ENCODE measurements around the gene PRKG1. TPM values are rescaled to one million over a fixed set of nuclear protein-coding genes. Genes with fewer than 3 reads are reported as not detected.

PRKG1 gene
- total and polyA plus RNA-seq, 2 experiments from 2014 or later, result 18.2 to 21.1 TPM

DNA sequence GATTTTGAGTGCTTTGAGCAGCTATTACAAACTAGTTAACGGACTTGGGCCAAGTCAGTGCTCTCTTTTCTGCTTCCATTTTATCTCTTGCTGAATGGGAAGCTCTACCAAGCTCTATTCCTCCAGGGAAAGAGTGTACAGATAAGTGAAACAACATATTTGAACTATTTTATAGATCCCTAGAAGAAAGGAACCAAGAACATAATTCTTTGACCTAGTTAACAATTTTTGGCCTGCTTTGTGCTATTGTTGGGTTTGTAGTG, 244.8 kb downstream of the PRKG1 start (continued):
- TF ChIP-seq, protein P1, sequence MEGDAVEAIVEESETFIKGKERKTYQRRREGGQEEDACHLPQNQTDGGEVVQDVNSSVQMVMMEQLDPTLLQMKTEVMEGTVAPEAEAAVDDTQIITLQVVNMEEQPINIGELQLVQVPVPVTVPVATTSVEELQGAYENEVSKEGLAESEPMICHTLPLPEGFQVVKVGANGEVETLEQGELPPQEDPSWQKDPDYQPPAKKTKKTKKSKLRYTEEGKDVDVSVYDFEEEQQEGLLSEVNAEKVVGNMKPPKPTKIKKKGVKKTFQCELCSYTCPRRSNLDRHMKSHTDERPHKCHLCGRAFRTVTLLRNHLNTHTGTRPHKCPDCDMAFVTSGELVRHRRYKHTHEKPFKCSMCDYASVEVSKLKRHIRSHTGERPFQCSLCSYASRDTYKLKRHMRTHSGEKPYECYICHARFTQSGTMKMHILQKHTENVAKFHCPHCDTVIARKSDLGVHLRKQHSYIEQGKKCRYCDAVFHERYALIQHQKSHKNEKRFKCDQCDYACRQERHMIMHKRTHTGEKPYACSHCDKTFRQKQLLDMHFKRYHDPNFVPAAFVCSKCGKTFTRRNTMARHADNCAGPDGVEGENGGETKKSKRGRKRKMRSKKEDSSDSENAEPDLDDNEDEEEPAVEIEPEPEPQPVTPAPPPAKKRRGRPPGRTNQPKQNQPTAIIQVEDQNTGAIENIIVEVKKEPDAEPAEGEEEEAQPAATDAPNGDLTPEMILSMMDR (conservative IDR thresholded peaks at IDR 0.05; ENCODE audit: low read depth in 2 of 2), result no peak
- TF ChIP-seq CREB1 (CRISPR knock-in tag; IDR thresholded peaks at IDR 0.05; ENCODE audit: low read depth), result no peak
- TF ChIP-seq EZH2phosphoT487 (IDR thresholded peaks at IDR 0.05; ENCODE audit: unreplicated experiment), result no peak
- TF ChIP-seq, protein P2, sequence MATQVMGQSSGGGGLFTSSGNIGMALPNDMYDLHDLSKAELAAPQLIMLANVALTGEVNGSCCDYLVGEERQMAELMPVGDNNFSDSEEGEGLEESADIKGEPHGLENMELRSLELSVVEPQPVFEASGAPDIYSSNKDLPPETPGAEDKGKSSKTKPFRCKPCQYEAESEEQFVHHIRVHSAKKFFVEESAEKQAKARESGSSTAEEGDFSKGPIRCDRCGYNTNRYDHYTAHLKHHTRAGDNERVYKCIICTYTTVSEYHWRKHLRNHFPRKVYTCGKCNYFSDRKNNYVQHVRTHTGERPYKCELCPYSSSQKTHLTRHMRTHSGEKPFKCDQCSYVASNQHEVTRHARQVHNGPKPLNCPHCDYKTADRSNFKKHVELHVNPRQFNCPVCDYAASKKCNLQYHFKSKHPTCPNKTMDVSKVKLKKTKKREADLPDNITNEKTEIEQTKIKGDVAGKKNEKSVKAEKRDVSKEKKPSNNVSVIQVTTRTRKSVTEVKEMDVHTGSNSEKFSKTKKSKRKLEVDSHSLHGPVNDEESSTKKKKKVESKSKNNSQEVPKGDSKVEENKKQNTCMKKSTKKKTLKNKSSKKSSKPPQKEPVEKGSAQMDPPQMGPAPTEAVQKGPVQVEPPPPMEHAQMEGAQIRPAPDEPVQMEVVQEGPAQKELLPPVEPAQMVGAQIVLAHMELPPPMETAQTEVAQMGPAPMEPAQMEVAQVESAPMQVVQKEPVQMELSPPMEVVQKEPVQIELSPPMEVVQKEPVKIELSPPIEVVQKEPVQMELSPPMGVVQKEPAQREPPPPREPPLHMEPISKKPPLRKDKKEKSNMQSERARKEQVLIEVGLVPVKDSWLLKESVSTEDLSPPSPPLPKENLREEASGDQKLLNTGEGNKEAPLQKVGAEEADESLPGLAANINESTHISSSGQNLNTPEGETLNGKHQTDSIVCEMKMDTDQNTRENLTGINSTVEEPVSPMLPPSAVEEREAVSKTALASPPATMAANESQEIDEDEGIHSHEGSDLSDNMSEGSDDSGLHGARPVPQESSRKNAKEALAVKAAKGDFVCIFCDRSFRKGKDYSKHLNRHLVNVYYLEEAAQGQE (IDR thresholded peaks at IDR 0.05; ENCODE audit: unreplicated experiment), result no peak
- no peak for TF ChIP-seq STAT1 (IDR thresholded peaks at IDR 0.05; ENCODE audit: unreplicated experiment)

DNA sequence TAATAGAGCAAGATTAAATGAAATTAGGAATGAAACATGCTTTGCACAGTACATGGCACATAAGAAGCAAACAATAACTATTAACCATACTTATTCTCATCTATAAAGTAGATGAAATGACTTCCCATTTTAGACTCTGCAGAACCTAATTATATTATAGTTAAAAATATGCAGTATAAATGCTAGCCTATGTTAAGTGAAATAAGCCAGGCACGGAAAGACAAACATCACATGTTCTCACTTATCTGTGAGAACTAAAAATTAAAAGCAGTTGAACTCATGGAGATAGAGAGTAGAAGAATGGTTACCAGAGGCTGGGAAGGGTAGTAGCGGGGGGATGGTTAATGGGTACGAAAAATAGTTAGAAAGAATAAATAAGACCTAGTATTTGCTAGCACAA, 247.0 kb downstream of the PRKG1 start:
- Histone ChIP-seq H3F3A (replicated peaks; ENCODE audit: low read depth) (no peaks in the 10 kb centered on the region), H3K9me2 (ENCODE audit: insufficient read depth) (no peaks in the 10 kb centered on the region), H3K79me2 (replicated peaks; ENCODE audit: insufficient read depth) (no peaks in the 10 kb centered on the region), H2AFZ (no peak overlapping the region), H3K4me3 (no peak overlapping the region), H3K36me3 (ENCODE audit: insufficient read depth) (no peaks in the 10 kb centered on the region), H4K20me1 (replicated peaks; ENCODE audit: insufficient read depth) (no peaks in the 10 kb centered on the region), H3K27me3 (ENCODE audit: insufficient read depth) (no peaks in the 10 kb centered on the region), H3K27ac (ENCODE audit: low read depth) (no peak overlapping the region), H3K4me1 (ENCODE audit: insufficient read depth) (no peaks in the 10 kb centered on the region), H3K4me2 (no peak overlapping the region)
- Mint-ChIP-seq H3K27me3 (ENCODE audit: insufficient read depth, low read depth, poor library complexity) (peaks cover 3% of the 10 kb centered on the region), H3K27ac (no peak overlapping the region), H3K4me3 (no peak overlapping the region), H3K9me3 (no peaks in the 10 kb centered on the region), H3K36me3 (ENCODE audit: low read depth) (peaks cover 6% of the 10 kb centered on the region; the same call in 1 of the 3 replicates), H3K4me1 (peaks cover 7% of the 10 kb centered on the region; the same call in 2 of the 3 replicates)
- ATAC-seq (no peak), DNase-seq (ENCODE audit: low spot score) (no peak)
- TF ChIP-seq, protein P3, sequence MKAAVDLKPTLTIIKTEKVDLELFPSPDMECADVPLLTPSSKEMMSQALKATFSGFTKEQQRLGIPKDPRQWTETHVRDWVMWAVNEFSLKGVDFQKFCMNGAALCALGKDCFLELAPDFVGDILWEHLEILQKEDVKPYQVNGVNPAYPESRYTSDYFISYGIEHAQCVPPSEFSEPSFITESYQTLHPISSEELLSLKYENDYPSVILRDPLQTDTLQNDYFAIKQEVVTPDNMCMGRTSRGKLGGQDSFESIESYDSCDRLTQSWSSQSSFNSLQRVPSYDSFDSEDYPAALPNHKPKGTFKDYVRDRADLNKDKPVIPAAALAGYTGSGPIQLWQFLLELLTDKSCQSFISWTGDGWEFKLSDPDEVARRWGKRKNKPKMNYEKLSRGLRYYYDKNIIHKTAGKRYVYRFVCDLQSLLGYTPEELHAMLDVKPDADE (IDR thresholded peaks at IDR 0.05), result no peak
- TF ChIP-seq STAT1 (IDR thresholded peaks at IDR 0.05; ENCODE audit: unreplicated experiment) (no peak), POLR2AphosphoS5 (IDR thresholded peaks at IDR 0.05; ENCODE audit: low read depth) (no peak), NANOG (IDR thresholded peaks at IDR 0.05; ENCODE audit: borderline replicate concordance) (no peak), CREB1 (CRISPR knock-in tag; IDR thresholded peaks at IDR 0.05; ENCODE audit: low read depth) (no peak), EZH2 (IDR thresholded peaks at IDR 0.05; ENCODE audit: low read depth, unreplicated experiment) (no peak), ZNF331 (CRISPR knock-in tag; IDR thresholded peaks at IDR 0.05; ENCODE audit: low read depth) (no peak), JUNB (IDR thresholded peaks at IDR 0.05; ENCODE audit: unreplicated experiment) (no peak), ZNF114 (CRISPR knock-in tag; IDR thresholded peaks at IDR 0.05) (no peak), EZH2phosphoT487 (IDR thresholded peaks at IDR 0.05; ENCODE audit: unreplicated experiment) (no peak)
- TF ChIP-seq, protein P4, sequence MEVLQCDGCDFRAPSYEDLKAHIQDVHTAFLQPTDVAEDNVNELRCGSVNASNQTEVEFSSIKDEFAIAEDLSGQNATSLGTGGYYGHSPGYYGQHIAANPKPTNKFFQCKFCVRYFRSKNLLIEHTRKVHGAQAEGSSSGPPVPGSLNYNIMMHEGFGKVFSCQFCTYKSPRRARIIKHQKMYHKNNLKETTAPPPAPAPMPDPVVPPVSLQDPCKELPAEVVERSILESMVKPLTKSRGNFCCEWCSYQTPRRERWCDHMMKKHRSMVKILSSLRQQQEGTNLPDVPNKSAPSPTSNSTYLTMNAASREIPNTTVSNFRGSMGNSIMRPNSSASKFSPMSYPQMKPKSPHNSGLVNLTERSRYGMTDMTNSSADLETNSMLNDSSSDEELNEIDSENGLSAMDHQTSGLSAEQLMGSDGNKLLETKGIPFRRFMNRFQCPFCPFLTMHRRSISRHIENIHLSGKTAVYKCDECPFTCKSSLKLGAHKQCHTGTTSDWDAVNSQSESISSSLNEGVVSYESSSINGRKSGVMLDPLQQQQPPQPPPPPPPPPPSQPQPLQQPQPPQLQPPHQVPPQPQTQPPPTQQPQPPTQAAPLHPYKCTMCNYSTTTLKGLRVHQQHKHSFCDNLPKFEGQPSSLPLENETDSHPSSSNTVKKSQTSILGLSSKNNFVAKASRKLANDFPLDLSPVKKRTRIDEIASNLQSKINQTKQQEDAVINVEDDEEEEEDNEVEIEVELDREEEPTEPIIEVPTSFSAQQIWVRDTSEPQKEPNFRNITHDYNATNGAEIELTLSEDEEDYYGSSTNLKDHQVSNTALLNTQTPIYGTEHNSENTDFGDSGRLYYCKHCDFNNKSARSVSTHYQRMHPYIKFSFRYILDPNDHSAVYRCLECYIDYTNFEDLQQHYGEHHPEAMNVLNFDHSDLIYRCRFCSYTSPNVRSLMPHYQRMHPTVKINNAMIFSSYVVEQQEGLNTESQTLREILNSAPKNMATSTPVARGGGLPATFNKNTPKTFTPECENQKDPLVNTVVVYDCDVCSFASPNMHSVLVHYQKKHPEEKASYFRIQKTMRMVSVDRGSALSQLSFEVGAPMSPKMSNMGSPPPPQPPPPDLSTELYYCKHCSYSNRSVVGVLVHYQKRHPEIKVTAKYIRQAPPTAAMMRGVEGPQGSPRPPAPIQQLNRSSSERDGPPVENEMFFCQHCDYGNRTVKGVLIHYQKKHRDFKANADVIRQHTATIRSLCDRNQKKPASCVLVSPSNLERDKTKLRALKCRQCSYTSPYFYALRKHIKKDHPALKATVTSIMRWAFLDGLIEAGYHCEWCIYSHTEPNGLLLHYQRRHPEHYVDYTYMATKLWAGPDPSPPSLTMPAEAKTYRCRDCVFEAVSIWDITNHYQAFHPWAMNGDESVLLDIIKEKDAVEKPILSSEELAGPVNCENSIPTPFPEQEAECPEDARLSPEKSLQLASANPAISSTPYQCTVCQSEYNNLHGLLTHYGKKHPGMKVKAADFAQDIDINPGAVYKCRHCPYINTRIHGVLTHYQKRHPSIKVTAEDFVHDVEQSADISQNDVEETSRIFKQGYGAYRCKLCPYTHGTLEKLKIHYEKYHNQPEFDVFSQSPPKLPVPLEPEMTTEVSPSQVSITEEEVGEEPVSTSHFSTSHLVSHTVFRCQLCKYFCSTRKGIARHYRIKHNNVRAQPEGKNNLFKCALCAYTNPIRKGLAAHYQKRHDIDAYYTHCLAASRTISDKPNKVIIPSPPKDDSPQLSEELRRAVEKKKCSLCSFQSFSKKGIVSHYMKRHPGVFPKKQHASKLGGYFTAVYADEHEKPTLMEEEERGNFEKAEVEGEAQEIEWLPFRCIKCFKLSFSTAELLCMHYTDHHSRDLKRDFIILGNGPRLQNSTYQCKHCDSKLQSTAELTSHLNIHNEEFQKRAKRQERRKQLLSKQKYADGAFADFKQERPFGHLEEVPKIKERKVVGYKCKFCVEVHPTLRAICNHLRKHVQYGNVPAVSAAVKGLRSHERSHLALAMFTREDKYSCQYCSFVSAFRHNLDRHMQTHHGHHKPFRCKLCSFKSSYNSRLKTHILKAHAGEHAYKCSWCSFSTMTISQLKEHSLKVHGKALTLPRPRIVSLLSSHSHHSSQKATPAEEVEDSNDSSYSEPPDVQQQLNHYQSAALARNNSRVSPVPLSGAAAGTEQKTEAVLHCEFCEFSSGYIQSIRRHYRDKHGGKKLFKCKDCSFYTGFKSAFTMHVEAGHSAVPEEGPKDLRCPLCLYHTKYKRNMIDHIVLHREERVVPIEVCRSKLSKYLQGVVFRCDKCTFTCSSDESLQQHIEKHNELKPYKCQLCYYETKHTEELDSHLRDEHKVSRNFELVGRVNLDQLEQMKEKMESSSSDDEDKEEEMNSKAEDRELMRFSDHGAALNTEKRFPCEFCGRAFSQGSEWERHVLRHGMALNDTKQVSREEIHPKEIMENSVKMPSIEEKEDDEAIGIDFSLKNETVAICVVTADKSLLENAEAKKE (CRISPR knock-in tag; IDR thresholded peaks at IDR 0.05), result no peak

All from GM23338 (cell line).